B cell (primary cell): ENCODE results near the gene STX8. TPM values are rescaled to one million over a fixed set of nuclear protein-coding genes. Genes with fewer than 3 reads are reported as not detected.

Experiments
- ATAC-seq: fragments of 200-7000 bp; cut with Tn5 transposase; one replicate; pipeline ENCODE4 v1.10.0; 2021; ENCODE audit warnings: low read depth, mild to moderate bottlenecking, moderate number of reproducible peaks, moderate library complexity
- CTCF ChIA-PET: fragments of 350-600 bp; sonication (Branson Sonifier 250); formaldehyde crosslinking; loops from one replicate; lab custom pipeline; 2021; ENCODE audit warnings: antibody characterized with exemption, inconsistent platforms; lab: Charles Lee
- POLR2A ChIA-PET: fragments of 350-600 bp; sonication (Branson Sonifier 250); formaldehyde crosslinking; loops from one replicate; lab custom pipeline; 2021; ENCODE audit warnings: antibody characterized with exemption; lab: Charles Lee
- DNase-seq: peaks from one replicate; pipeline ENCODE4 v3.0.0; 2013
- H2AFZ ChIP-seq: 2 replicates; pipeline ENCODE4 v1.6.1; 2012; ENCODE audit warnings: mild to moderate bottlenecking, low read depth, low read length; ENCODE audit not compliant: insufficient read depth, poor library complexity, severe bottlenecking
- H3K27ac ChIP-seq, 2 donors: 1 replicate in 1 of 2; 2 replicates in 1 of 2; pipeline ENCODE4 v1.5.1; 2012 to 2013; ENCODE audit warnings: low read length in 2 of 2, mild to moderate bottlenecking in 2 of 2, moderate library complexity in 1 of 2
- H3K27me3 ChIP-seq, 4 experiments: fragments of 200-600 bp in 1 of 4; sonication (generic) in 1 of 4; replicated peaks in 1 of 4; 1 replicate in 2 of 4; 2 replicates in 2 of 4; pipeline versions ENCODE4 v1.6.1 to v1.7.0; 2013 to 2016; ENCODE audit warnings: low read length in 3 of 4, mild to moderate bottlenecking in 2 of 4, mixed read lengths in 1 of 4, moderate library complexity in 1 of 4; ENCODE audit not compliant: insufficient read depth in 4 of 4, control insufficient read depth in 3 of 4; ENCODE audit errors: control extremely low read depth in 1 of 4
- H3K36me3 ChIP-seq, 2 experiments: replicated peaks in 1 of 2; 1 replicate in 1 of 2; 2 replicates in 1 of 2; pipeline versions ENCODE4 v1.6.1 to v1.7.1; 2013; ENCODE audit warnings: low read length in 1 of 2; ENCODE audit not compliant: insufficient read depth in 2 of 2, control insufficient read depth in 1 of 2; ENCODE audit errors: control extremely low read depth in 1 of 2, extremely low read depth in 1 of 2
- H3K4me1 ChIP-seq, 2 donors: fragments of 200-600 bp in 1 of 2; sonication (generic) in 1 of 2; 1 replicate in 1 of 2; 2 replicates in 1 of 2; pipeline versions ENCODE4 v1.5.1 to v1.6.1; 2013 to 2017; ENCODE audit warnings: low read length in 2 of 2; ENCODE audit not compliant: control insufficient read depth in 2 of 2, insufficient read depth in 2 of 2
- H3K4me2 ChIP-seq: replicated peaks from 2 replicates; pipeline ENCODE3; 2012; ENCODE audit warnings: mild to moderate bottlenecking, low read depth, low read length; ENCODE audit not compliant: poor library complexity, severe bottlenecking
- H3K4me3 ChIP-seq, 5 experiments: fragments of 200-600 bp in 1 of 5; sonication (generic) in 1 of 5; 1 replicate in 3 of 5; 2 replicates in 2 of 5; pipeline versions ENCODE4 v1.5.1 to v1.7.0; 2011 to 2016; ENCODE audit warnings: low read length in 4 of 5, mild to moderate bottlenecking in 4 of 5, low read depth in 2 of 5, control low read depth in 1 of 5, moderate library complexity in 1 of 5; ENCODE audit not compliant: insufficient read depth in 1 of 5; ENCODE audit errors: control extremely low read depth in 1 of 5, extremely low read depth in 1 of 5
- H3K79me2 ChIP-seq: fragments of 200-600 bp; sonication (generic); one replicate; pipeline ENCODE4 v1.6.0; 2016; ENCODE audit warnings: low read length; ENCODE audit not compliant: control insufficient read depth, insufficient read depth
- H3K9ac ChIP-seq: fragments of 200-600 bp; sonication (generic); 2 replicates; pipeline ENCODE4 v1.6.1; 2017; ENCODE audit warnings: mild to moderate bottlenecking, low read length, moderate library complexity
- H3K9me3 ChIP-seq, 3 donors: one replicate each; pipeline versions ENCODE4 v1.6.1 to v1.7.1; 2013; ENCODE audit warnings: low read length in 2 of 3; ENCODE audit not compliant: control insufficient read depth in 2 of 3, insufficient read depth in 1 of 3; ENCODE audit errors: control extremely low read depth in 1 of 3
- H4K20me1 ChIP-seq: 2 replicates; pipeline ENCODE4 v1.6.0; 2012; ENCODE audit warnings: mild to moderate bottlenecking, low read length; ENCODE audit not compliant: insufficient read depth, control insufficient read depth, poor library complexity, severe bottlenecking
- H3K27ac Mint-ChIP-seq: one replicate; pipeline ENCODE4 v1.8.0; 2021; ENCODE audit warnings: mixed read lengths
- H3K27me3 Mint-ChIP-seq: one replicate; pipeline ENCODE4 v1.8.0; 2021; ENCODE audit warnings: mixed read lengths
- H3K4me1 Mint-ChIP-seq: one replicate; pipeline ENCODE4 v1.8.0; 2021; ENCODE audit warnings: mixed read lengths
- H3K4me3 Mint-ChIP-seq: one replicate; pipeline ENCODE4 v1.8.0; 2021; ENCODE audit warnings: mixed read lengths
- H3K9me3 Mint-ChIP-seq: one replicate; pipeline ENCODE4 v1.8.0; 2022; ENCODE audit warnings: mixed read lengths; ENCODE audit not compliant: insufficient read depth
- CTCF ChIP-seq: fragments of 200-600 bp; IDR thresholded peaks from one replicate; pipeline ENCODE4 v1.8.0; 2022; ENCODE audit warnings: antibody characterized with exemption, mild to moderate bottlenecking
- EZH2 ChIP-seq: IDR thresholded peaks from 2 replicates; pipeline ENCODE4 v1.6.1; 2012; ENCODE audit warnings: borderline replicate concordance, low read depth, mild to moderate bottlenecking, moderate library complexity, low read length; ENCODE audit not compliant: insufficient read depth, poor library complexity, severe bottlenecking
- WGBS: methylation state at CpG from one replicate; pipeline ENCODE4 v1.1.5; 2013; ENCODE audit warnings: missing lambda C conversion rate; ENCODE audit not compliant: insufficient coverage; 5-methylcytosine and 5-hydroxymethylcytosine counted together
- intact Hi-C: fragments of 100-400 bp; cut with micrococcal nuclease; formaldehyde crosslinking; loops from one replicate; pipeline ENCODE4 v1.10.0; 2022
- polyA plus RNA-seq: library from polyadenylated mRNA; depleted of rRNA; stranded (reverse); fragments of >200 nt; gene quantifications from 2 replicates; pipeline ENCODE4 v1.2.3, GENCODE V29; 2012
- total RNA-seq, 2 donors: library from RNA; stranded (reverse); fragments of 120-200 nt in 1 of 2; gene quantifications; 1 replicate in 1 of 2; 2 replicates in 1 of 2; pipeline versions ENCODE4 v1.2.3 to v1.2.4, GENCODE V29; 2013 to 2022

Gene STX8
- total and polyA plus RNA-seq, 2 donors (not counting 1 experiment from before 2014, with no cell fraction given), result 35.8 to 61.5 TPM

- no peaks in the 10 kb centered on the region for H3K27me3 ChIP-seq
- POLR2A ChIA-PET, result interaction anchor here (0.7 kb wide), 1 partner anchor 20 kb away, joined by 5 read pairs; no protein-coding TSS in a partner anchor
- H4K20me1 ChIP-seq, result no peaks in the 10 kb centered on the region
- no peak overlapping the region for H3K27ac Mint-ChIP-seq
- H3K4me3 ChIP-seq, result no peak overlapping the region
- H3K9me3 Mint-ChIP-seq, result no peaks in the 10 kb centered on the region
- no peak overlapping the region for H3K4me2 ChIP-seq
- no peak for DNase-seq
- H3K9ac ChIP-seq, result no peak overlapping the region
- H3K79me2 ChIP-seq, result no peaks in the 10 kb centered on the region
- peaks cover 5% of the 10 kb centered on the region in 2 donors for H3K4me1 ChIP-seq
- no peaks in the 10 kb centered on the region for H3K9me3 ChIP-seq
- no peak for ATAC-seq
- H2AFZ ChIP-seq, result no peak overlapping the region
- H3K27me3 Mint-ChIP-seq, result no peaks in the 10 kb centered on the region
- TF ChIP-seq EZH2, result no peak
- no peak for TF ChIP-seq CTCF
- H3K4me3 Mint-ChIP-seq, result no peak overlapping the region
- CTCF ChIA-PET, result no interaction called here
- H3K36me3 ChIP-seq, result no peaks in the 10 kb centered on the region
- no peak overlapping the region for H3K27ac ChIP-seq
- 100% methylated on average over 1 of the region's 7 CpGs for WGBS
- intact Hi-C loops, result no loop called here
- H3K4me1 Mint-ChIP-seq, result peaks cover 20% of the 10 kb centered on the region
Observed at GRCh38 chr17:9299695-9300094, 275.9 kb downstream of the STX8 start.

- WGBS, result 100% methylated on average over 2 of the region's 5 CpGs
- no peak overlapping the region for H3K4me2 ChIP-seq
- no peaks in the 10 kb centered on the region for H4K20me1 ChIP-seq
- intact Hi-C loops, result no loop called here
- H3K27me3 ChIP-seq, result no peaks in the 10 kb centered on the region
- H3K27ac Mint-ChIP-seq, result no peak overlapping the region
- H3K4me3 ChIP-seq, result no peak overlapping the region
- H3K9ac ChIP-seq, result no peak overlapping the region
- ATAC-seq (no peak), DNase-seq (no peak)
- H3K27ac ChIP-seq, result no peak overlapping the region
- no peaks in the 10 kb centered on the region for H3K9me3 ChIP-seq
- H3K27me3 Mint-ChIP-seq, result no peaks in the 10 kb centered on the region
- TF ChIP-seq EZH2, result no peak
- TF ChIP-seq CTCF, result no peak
- no peak overlapping the region for H2AFZ ChIP-seq
- H3K79me2 ChIP-seq, result no peaks in the 10 kb centered on the region
- CTCF ChIA-PET, result no interaction called here
- H3K4me1 Mint-ChIP-seq, result peaks cover 19% of the 10 kb centered on the region
- no peak overlapping the region for H3K4me3 Mint-ChIP-seq
- peaks cover 5% of the 10 kb centered on the region in 2 donors for H3K4me1 ChIP-seq
- POLR2A ChIA-PET, result interaction anchor here (0.8 kb wide), 1 partner anchor 165 kb away, joined by 5 read pairs; no protein-coding TSS in a partner anchor
- no peaks in the 10 kb centered on the region for H3K9me3 Mint-ChIP-seq
- H3K36me3 ChIP-seq, result no peaks in the 10 kb centered on the region
Observed at GRCh38 chr17:9298776-9299295, 276.8 kb downstream of the STX8 start.
